ENCODE measurements around the gene DNASE1L1.

Gene DNASE1L1

GRCh38 chrX:154381271-154381670 lies 27.8 kb downstream of the DNASE1L1 start:
- in situ Hi-C loops (cut with MboI; ENCODE audit: low sequenced_read_pairs, unreplicated experiment), result no loop called here
- DNase-seq (ENCODE audit: low spot score), result no peak
- no peak for TF ChIP-seq CTCF (IDR thresholded peaks at IDR 0.05; ENCODE audit: borderline replicate concordance, control extremely low read depth, extremely low read depth, insufficient read depth, missing control alignments)

- TF ChIP-seq CTCF (IDR thresholded peaks at IDR 0.05; ENCODE audit: borderline replicate concordance, control extremely low read depth, extremely low read depth, insufficient read depth, missing control alignments), result no peak
- no peak for DNase-seq (ENCODE audit: low spot score)
- in situ Hi-C loops (cut with MboI; ENCODE audit: low sequenced_read_pairs, unreplicated experiment), result no loop called here
Observed at GRCh38 chrX:154380787-154381186, 28.3 kb downstream of the DNASE1L1 start.

GRCh38 chrX:154380153-154380552 lies 28.9 kb downstream of the DNASE1L1 start:
- no peak for TF ChIP-seq CTCF (IDR thresholded peaks at IDR 0.05; ENCODE audit: borderline replicate concordance, control extremely low read depth, extremely low read depth, insufficient read depth, missing control alignments)
- DNase-seq (ENCODE audit: low spot score), result no peak
- in situ Hi-C loops (cut with MboI; ENCODE audit: low sequenced_read_pairs, unreplicated experiment), result no loop called here

GRCh38 chrX:154379569-154379951 lies 29.5 kb downstream of the DNASE1L1 start:
- in situ Hi-C loops (cut with MboI; ENCODE audit: low sequenced_read_pairs, unreplicated experiment), result no loop called here
- TF ChIP-seq CTCF (IDR thresholded peaks at IDR 0.05; ENCODE audit: borderline replicate concordance, control extremely low read depth, extremely low read depth, insufficient read depth, missing control alignments), result no peak
- DNase-seq (ENCODE audit: low spot score), result no peak

- no peak for TF ChIP-seq CTCF (IDR thresholded peaks at IDR 0.05; ENCODE audit: borderline replicate concordance, control extremely low read depth, extremely low read depth, insufficient read depth, missing control alignments)
- peak; percentile 90 for DNase-seq (ENCODE audit: low spot score)
- in situ Hi-C loops (cut with MboI; ENCODE audit: low sequenced_read_pairs, unreplicated experiment), result no loop called here
Observed at GRCh38 chrX:154378799-154379568, 30.1 kb downstream of the DNASE1L1 start, which contains the start of gene EMD. Gene EMD, plus strand, starts transcription at chrX:154379295. Its CDS starts 190 bp downstream, at chrX:154379485.

- DNase-seq (ENCODE audit: low spot score), result no peak
- in situ Hi-C loops (cut with MboI; ENCODE audit: low sequenced_read_pairs, unreplicated experiment), result no loop called here
- no peak for TF ChIP-seq CTCF (IDR thresholded peaks at IDR 0.05; ENCODE audit: borderline replicate concordance, control extremely low read depth, extremely low read depth, insufficient read depth, missing control alignments)
Observed at GRCh38 chrX:154378059-154378798, 30.8 kb downstream of the DNASE1L1 start.
